GM10248 (cell line): ENCODE results near the gene LARGE1.

Source experiments
- CTCF ChIA-PET: fragments of 300-600 bp; sonication (Branson Sonifier 250); formaldehyde crosslinking; extraction: SDS; loops from one replicate; lab custom pipeline; 2021; ENCODE audit warnings: antibody characterized with exemption; lab: Yijun Ruan, JAX
- POLR2A ChIA-PET: fragments of 350-650 bp; sonication (Branson Sonifier 250); formaldehyde crosslinking; extraction: SDS; loops from one replicate; lab custom pipeline; 2020; ENCODE audit warnings: antibody characterized with exemption; lab: Yijun Ruan, JAX
- DNase-seq: peaks from one replicate; pipeline ENCODE4 v3.0.0; 2012; ENCODE audit errors: extremely low spot score
- TF ChIP-seq, protein P1 (sequence below): IDR thresholded peaks from 2 replicates; pipeline ENCODE4 v1.5.1; 2012; ENCODE audit warnings: mild to moderate bottlenecking, low read depth; ENCODE audit errors: extremely low read depth, missing control alignments, control extremely low read depth

Gene LARGE1

GRCh38 chr22:33918676-33919365 is 1.5 kb downstream of the LARGE1 start:
- TF ChIP-seq, protein P1, sequence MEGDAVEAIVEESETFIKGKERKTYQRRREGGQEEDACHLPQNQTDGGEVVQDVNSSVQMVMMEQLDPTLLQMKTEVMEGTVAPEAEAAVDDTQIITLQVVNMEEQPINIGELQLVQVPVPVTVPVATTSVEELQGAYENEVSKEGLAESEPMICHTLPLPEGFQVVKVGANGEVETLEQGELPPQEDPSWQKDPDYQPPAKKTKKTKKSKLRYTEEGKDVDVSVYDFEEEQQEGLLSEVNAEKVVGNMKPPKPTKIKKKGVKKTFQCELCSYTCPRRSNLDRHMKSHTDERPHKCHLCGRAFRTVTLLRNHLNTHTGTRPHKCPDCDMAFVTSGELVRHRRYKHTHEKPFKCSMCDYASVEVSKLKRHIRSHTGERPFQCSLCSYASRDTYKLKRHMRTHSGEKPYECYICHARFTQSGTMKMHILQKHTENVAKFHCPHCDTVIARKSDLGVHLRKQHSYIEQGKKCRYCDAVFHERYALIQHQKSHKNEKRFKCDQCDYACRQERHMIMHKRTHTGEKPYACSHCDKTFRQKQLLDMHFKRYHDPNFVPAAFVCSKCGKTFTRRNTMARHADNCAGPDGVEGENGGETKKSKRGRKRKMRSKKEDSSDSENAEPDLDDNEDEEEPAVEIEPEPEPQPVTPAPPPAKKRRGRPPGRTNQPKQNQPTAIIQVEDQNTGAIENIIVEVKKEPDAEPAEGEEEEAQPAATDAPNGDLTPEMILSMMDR, result no peak
- CTCF ChIA-PET, result interaction anchor here (1.0 to 6.2 kb wide), 8 partner anchors 11 to 619 kb away, joined by 3 to 38 read pairs (median 6); no protein-coding TSS in a partner anchor
- POLR2A ChIA-PET, result interaction anchor here (0.6 to 0.7 kb wide), 3 partner anchors 65 to 1441 kb away, joined by 3 to 5 read pairs (median 3); no protein-coding TSS in a partner anchor

DNA sequence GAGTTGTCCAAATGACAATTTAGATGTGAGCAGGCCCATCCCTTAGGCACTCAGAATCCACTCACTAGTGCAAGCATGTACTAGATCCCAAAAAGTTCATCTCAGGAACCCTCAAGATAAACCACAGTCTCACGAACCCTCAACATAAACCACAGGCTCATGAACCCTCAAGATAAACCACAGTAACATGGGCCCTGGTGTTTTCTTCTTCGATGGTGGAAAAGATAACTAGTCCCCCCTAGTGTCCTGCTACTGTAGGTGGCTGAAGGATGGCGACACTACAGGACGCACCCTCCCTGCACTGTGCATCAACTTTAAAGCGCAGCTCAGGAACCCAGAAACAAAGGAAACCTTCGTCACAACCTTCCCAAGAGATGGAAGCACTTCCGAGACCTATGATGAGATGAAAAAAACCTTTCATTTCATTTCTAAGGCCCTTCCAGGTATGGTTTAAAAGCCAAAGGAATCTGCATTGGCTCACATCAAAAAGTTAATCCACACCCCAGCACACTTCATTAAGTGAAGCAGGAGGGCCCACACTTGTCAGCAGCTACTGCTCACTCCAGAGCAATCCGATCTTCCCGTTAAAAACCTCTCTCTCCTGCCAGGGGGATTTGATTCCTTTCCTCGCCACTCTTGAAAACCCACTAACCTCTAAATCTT is 2.4 kb downstream of the LARGE1 start:
- TF ChIP-seq, protein P1, result peak; percentile 73
- ChIA-PET CTCF (interaction anchor here (1.2 to 6.2 kb wide), 7 partner anchors 10 to 616 kb away, joined by 3 to 38 read pairs (median 6); no protein-coding TSS in a partner anchor), POLR2A (no interaction called here)
- DNase-seq, result peak; percentile 28

More at GRCh38 chr22:33918676-33919365, 1.5 kb downstream of the LARGE1 start:
- no peak for DNase-seq

- TF ChIP-seq, protein P1, result no peak
- POLR2A ChIA-PET, result no interaction called here
Observed at GRCh38 chr22:33914699-33915098, 5.6 kb downstream of the LARGE1 start.

DNA sequence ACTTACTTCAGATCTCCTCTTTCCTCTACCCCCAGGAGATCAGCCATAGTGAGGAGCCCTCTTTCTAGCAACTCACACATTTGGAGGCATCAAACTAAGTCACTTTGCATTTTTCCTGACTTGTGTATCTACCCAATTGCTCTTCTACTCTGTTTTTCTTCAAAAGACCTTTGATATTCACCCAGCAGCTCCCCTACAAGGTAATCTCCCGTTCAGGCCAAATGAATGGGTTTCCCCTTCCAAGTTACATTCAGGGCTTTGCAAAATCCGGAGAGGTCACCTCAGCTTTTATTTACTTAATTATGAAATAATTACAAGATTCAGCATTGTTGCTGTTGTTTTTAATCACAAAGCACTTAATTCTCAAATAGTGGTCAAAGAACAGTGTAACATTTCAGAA is 6.1 kb downstream of the LARGE1 start:
- DNase-seq, result no peak
- POLR2A ChIA-PET, result no interaction called here
- TF ChIP-seq, protein P1, result no peak
- CTCF ChIA-PET, result no interaction called here

More at GRCh38 chr22:33914699-33915098, 5.6 kb downstream of the LARGE1 start:
- CTCF ChIA-PET, result no interaction called here
- DNase-seq, result no peak

DNA sequence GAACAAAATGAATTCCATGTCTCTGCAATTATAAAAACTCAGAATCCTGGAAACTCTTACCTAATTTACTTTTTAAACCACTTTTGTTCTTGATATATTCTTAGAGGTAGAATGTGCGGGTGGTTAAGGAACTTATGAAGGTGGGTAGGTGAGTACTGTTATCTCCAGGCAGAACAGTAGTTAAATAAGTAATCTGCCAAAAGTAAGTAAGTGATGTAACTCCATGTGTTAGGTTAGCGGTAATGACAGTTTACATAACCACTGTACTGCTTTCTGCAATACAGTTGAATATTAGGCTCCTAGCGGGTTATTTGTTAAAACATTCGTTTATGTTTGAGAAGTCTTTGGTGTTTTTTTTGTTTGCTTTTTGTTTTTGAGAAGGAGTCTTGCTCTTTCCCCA is 7.1 kb downstream of the LARGE1 start:
- DNase-seq, result no peak
- ChIA-PET POLR2A (no interaction called here), CTCF (no interaction called here)
- TF ChIP-seq, protein P1, result no peak

- ChIA-PET POLR2A (no interaction called here), CTCF (interaction anchor here (0.9 kb wide), 1 partner anchor 11 kb away, joined by 4 read pairs; the partner anchor contains the start of gene LARGE1)
- no peak for DNase-seq
- TF ChIP-seq, protein P1, result no peak
Observed at GRCh38 chr22:33909911-33910310, 10.4 kb downstream of the LARGE1 start.
